OCI-LY3 (cell line): ENCODE results near the gene MARK4.

Source experiments
- H2AFZ ChIP-seq: fragments of 200-600, 300-600 bp; shearing (Covaris generic); 2 replicates; pipeline ENCODE4 v1.6.0; 2014; ENCODE audit warnings: antibody characterized with exemption, low read depth, low read length
- H3K27ac ChIP-seq: fragments of 200-600, 300-600 bp; sonication (generic); 2 replicates; pipeline ENCODE4 v1.5.1; 2014; ENCODE audit warnings: mild to moderate bottlenecking, low read length, moderate library complexity, mixed read lengths
- H3K27me3 ChIP-seq: fragments of 200-600, 300-600 bp; sonication (generic); 2 replicates; pipeline ENCODE4 v1.6.1; 2014; ENCODE audit warnings: low read depth, low read length, mixed read lengths
- H3K36me3 ChIP-seq: fragments of 200-600, 300-600 bp; sonication (generic); replicated peaks from 2 replicates; pipeline ENCODE3; 2014; ENCODE audit warnings: low read depth, low read length, mixed read lengths
- H3K4me1 ChIP-seq: fragments of 300-600, 200-600 bp; sonication (generic); 2 replicates; pipeline ENCODE4 v1.6.1; 2014; ENCODE audit warnings: low read length, mixed read lengths
- H3K4me2 ChIP-seq: fragments of 200-600, 300-600 bp; sonication (generic); 2 replicates; pipeline ENCODE4 v1.6.1; 2014; ENCODE audit warnings: low read length, mixed read lengths
- H3K4me3 ChIP-seq: fragments of 300-600, 200-600 bp; sonication (generic); 2 replicates; pipeline ENCODE4 v1.5.1; 2014; ENCODE audit warnings: antibody characterized with exemption, mild to moderate bottlenecking, low read length, moderate library complexity
- H3K79me2 ChIP-seq: fragments of 300-600, 200-600 bp; shearing (Covaris generic); 2 replicates; pipeline ENCODE4 v1.6.1; 2014; ENCODE audit warnings: mild to moderate bottlenecking, low read length, mixed read lengths
- H3K9ac ChIP-seq: fragments of 300-600, 200-600 bp; shearing (Covaris generic); 2 replicates; pipeline ENCODE4 v1.6.0; 2014; ENCODE audit warnings: mild to moderate bottlenecking, low read length, moderate library complexity
- H3K9me3 ChIP-seq: fragments of 200-600, 300-600 bp; shearing (Covaris generic); 2 replicates; pipeline ENCODE4 v1.6.1; 2014; ENCODE audit warnings: low read length, mixed read lengths; ENCODE audit not compliant: insufficient read depth
- H4K20me1 ChIP-seq: fragments of 200-600, 300-600 bp; sonication (generic); 2 replicates; pipeline ENCODE4 v1.6.1; 2016; ENCODE audit warnings: low read length, mixed read lengths; ENCODE audit not compliant: insufficient read depth
- EZH2phosphoT487 ChIP-seq: fragments of 200-600 bp; shearing (Covaris generic); IDR thresholded peaks from 2 replicates; pipeline ENCODE4 v1.6.1; 2018; ENCODE audit warnings: antibody characterized with exemption, mixed run types, low read depth
- TF ChIP-seq, protein P1 (sequence below): fragments of 200-600, 300-600 bp; sonication (generic); IDR thresholded peaks from 2 replicates; pipeline ENCODE4 v1.5.1; 2014; ENCODE audit warnings: antibody characterized with exemption, low read length, low read depth

Gene MARK4

DNA sequence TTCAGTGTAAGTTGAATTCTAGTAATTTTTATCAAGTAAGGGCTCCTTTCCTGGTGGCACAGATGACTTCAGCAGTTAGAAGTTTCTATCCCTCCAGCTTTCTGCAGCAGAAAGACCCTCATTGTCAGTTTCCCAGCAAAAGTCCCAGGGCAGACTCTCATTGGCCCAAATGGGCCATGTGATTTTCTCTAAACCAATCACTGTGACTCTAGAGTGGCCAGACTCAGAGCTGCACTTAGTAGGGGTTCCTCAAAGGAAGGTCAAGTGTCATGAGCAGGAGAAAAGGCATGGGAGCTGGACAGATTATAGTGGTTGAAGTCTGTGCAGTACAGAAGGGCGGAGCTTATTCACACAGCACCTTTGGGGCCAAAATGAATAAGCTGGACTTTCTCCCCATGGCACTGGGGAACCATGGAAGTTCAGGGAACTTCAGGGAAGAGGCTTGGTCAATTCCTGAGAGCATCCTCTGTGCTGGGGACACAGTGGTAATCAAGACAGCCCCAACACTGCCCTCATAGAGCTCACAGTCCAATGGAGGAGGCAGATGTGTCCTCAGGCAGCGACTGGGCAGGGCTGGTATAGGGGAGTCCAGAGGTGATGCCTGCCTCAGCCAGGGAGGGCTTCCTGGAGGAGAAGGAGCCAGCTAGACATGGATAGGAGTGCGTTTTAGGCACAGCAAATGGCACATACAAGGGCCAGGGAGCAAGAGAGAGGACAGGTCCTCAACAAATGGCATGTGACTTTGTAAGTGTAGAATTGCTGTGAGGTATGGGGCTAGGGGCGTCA, 53.3 kb downstream of the MARK4 start:
- no peak overlapping the region for H2AFZ ChIP-seq
- no peak overlapping the region for H3K9ac ChIP-seq
- no peak overlapping the region for H3K4me2 ChIP-seq
- no peaks in the 10 kb centered on the region for H3K9me3 ChIP-seq
- no peaks in the 10 kb centered on the region for H3K4me1 ChIP-seq
- H3K27ac ChIP-seq = no peak overlapping the region
- H3K4me3 ChIP-seq = no peak overlapping the region
- TF ChIP-seq EZH2phosphoT487 = no peak
- TF ChIP-seq, protein P1, sequence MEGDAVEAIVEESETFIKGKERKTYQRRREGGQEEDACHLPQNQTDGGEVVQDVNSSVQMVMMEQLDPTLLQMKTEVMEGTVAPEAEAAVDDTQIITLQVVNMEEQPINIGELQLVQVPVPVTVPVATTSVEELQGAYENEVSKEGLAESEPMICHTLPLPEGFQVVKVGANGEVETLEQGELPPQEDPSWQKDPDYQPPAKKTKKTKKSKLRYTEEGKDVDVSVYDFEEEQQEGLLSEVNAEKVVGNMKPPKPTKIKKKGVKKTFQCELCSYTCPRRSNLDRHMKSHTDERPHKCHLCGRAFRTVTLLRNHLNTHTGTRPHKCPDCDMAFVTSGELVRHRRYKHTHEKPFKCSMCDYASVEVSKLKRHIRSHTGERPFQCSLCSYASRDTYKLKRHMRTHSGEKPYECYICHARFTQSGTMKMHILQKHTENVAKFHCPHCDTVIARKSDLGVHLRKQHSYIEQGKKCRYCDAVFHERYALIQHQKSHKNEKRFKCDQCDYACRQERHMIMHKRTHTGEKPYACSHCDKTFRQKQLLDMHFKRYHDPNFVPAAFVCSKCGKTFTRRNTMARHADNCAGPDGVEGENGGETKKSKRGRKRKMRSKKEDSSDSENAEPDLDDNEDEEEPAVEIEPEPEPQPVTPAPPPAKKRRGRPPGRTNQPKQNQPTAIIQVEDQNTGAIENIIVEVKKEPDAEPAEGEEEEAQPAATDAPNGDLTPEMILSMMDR = no peak
- no peaks in the 10 kb centered on the region for H3K36me3 ChIP-seq
- H3K79me2 ChIP-seq = no peaks in the 10 kb centered on the region
- no peaks in the 10 kb centered on the region for H4K20me1 ChIP-seq
- H3K27me3 ChIP-seq = no peaks in the 10 kb centered on the region

DNA sequence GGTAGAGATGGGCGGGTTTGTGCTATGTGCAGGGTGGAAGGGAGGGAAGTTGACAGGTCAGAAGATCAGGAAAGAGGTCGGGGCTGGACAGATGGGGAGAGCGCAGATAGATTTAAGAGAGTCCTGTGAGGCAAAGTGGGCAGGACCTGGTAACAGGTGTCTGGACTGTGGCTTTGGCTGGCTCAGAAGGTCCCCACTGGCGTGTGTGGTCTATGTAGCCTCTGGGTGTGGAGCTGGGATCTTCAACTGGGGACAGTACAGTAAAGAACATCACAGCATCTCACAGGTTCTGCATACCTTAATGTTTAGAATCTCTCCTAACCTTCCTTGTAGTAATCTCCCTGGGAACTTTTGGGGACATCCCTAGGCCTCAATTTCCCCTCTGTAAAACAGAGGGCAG, 53.9 kb downstream of the MARK4 start:
- Histone ChIP-seq H3K27ac (no peak overlapping the region), H3K79me2 (no peaks in the 10 kb centered on the region), H3K4me3 (no peak overlapping the region), H3K9ac (no peak overlapping the region), H3K27me3 (no peaks in the 10 kb centered on the region), H2AFZ (no peak overlapping the region), H4K20me1 (no peaks in the 10 kb centered on the region), H3K9me3 (no peaks in the 10 kb centered on the region), H3K36me3 (no peaks in the 10 kb centered on the region), H3K4me2 (no peak overlapping the region), H3K4me1 (no peaks in the 10 kb centered on the region)
- no peak for TF ChIP-seq EZH2phosphoT487
- TF ChIP-seq, protein P1 = no peak

DNA sequence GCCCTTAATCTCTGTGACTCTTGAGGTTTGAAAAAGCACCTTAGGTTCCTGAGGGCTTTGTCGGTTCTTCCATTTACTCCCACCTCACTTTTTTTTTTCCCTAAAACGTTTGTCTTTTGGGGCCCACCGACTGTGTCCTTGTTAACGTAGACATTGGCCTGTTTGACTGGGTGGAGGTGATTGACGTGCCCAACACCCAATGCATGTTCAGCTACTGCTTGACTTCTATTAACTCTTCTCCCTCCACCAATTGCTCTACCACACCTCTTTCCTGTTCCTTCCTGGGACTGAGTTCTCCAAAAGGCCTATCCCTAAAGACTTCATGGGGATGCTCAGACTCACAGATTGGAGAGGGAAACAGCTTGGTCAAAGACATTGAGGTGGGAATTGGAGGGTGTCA, 54.4 kb downstream of the MARK4 start:
- Histone ChIP-seq H3K9me3 (no peaks in the 10 kb centered on the region), H2AFZ (no peak overlapping the region), H3K79me2 (no peaks in the 10 kb centered on the region), H3K27me3 (no peaks in the 10 kb centered on the region), H3K4me2 (no peak overlapping the region), H3K27ac (no peak overlapping the region), H3K9ac (no peak overlapping the region), H3K4me3 (no peak overlapping the region), H3K4me1 (no peaks in the 10 kb centered on the region), H3K36me3 (no peaks in the 10 kb centered on the region), H4K20me1 (no peaks in the 10 kb centered on the region)
- TF ChIP-seq, protein P1 = no peak
- no peak for TF ChIP-seq EZH2phosphoT487

DNA sequence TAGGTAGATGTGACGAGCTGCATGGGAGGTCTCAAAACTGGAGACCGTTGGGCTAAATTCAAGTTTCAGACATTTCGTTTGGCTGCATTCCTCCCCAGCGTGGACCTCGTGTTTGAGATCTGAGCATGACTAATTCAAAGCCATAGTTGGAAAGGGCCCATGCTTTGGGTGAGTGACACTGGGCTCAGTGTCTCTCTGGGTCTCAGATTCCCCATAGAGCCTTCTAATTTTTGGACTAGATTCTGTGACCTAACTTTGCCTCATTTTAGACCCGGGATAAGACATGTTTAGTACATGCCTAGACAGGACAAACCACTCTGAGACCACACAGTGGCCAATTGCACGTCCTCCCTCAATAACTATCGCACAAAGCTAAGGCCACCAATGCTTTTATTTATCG, 55.0 kb downstream of the MARK4 start:
- H3K4me1 ChIP-seq = no peaks in the 10 kb centered on the region
- no peaks in the 10 kb centered on the region for H3K9me3 ChIP-seq
- no peak overlapping the region for H3K4me3 ChIP-seq
- H3K27me3 ChIP-seq = no peaks in the 10 kb centered on the region
- no peak for TF ChIP-seq EZH2phosphoT487
- TF ChIP-seq, protein P1 = no peak
- H3K36me3 ChIP-seq = no peaks in the 10 kb centered on the region
- H3K79me2 ChIP-seq = no peaks in the 10 kb centered on the region
- no peak overlapping the region for H3K9ac ChIP-seq
- H4K20me1 ChIP-seq = no peaks in the 10 kb centered on the region
- H2AFZ ChIP-seq = no peak overlapping the region
- H3K27ac ChIP-seq = no peak overlapping the region
- no peak overlapping the region for H3K4me2 ChIP-seq
